GM21515 (cell line): Measurements from ENCODE around the gene CYGB.
"Not testable (repeated sequence)": the region's sequence is repeated elsewhere in the genome, so short reads cannot be mapped to it uniquely, and the experiment has no call there.

ENCODE experiments used
- ATAC-seq: cut with Tn5 transposase; IDR thresholded peaks from one replicate; pipeline ENCODE4 v1.9.1; 2021; ENCODE audit not compliant: unreplicated experiment

The CYGB gene

DNA sequence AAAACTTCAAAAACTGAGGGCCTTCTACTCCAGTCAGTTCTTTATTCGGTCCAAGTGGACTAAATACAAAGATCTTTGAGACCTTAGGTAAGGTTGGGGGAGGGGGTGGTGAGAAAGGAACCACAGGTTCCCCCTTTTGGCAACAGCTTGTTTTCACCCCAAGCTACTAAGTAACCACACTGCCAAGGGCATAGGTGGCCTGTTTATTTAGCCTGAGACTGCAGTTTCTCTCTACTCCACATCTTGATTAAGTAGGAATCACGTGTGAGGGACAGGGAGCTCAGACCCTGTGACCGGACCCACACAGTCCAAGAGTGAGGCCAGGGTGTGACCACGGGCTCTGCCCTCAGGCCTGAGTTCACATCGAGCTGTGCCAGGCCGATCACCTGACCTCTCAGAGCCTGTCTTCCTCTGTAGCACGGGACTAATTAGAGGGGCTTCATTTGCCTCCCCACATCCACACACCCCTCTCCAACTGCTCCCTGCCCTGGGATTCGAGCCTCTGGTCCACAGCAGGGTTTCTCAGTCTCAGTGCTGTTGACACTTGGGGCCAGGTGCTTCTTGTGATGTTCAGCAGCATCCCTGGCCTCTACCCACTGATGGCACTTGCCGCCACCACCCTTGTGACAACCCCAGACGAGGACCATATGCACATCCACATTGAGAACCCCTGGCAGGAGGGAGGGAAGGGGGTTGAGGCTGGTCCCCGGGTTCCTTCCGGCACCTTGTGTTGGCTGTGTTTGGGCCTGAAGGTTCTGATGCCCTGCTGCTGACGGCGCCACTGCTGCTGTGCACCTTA is 30.3 kb upstream of the CYGB start:
- ATAC-seq, result no peak

DNA sequence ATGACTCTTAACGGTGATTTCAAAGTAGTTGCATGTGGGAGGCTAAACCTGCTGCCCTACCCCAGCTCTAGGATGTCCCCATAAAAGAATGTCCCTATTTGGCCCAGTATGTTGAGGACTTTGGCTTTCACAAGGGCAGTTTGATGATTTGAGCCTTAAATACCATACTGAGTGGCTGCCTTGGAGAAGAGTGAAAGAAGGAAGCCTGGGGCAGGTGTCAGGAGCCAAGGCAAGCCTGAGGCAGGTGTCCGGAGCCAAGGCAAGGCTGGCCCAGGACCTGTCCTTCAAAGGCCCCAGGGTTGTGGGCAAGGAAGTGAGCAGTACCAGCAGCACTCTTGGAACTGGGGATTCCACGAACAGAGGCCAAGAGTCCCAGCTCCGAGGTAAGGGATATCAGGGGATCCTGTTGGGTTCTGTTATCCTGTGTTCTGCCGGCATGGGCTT is 29.5 kb upstream of the CYGB start:
- no peak for ATAC-seq

DNA sequence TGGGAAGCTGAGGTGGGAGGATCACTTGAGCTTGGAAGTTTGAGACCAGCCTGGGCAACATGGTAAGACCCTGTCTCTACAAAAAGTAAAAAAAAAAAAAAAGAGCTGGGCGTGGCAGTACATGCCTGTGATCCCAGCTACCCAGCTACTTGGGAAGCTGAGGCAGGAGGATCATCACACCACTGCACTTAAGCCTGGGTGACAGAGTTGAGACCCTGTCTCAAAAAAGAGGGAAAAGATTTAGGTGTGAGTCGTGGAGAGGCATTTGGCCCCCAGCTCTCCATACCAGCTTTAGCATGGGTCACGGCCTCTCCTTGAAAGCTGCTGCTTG is 29.1 kb upstream of the CYGB start:
- ATAC-seq, result no peak

DNA sequence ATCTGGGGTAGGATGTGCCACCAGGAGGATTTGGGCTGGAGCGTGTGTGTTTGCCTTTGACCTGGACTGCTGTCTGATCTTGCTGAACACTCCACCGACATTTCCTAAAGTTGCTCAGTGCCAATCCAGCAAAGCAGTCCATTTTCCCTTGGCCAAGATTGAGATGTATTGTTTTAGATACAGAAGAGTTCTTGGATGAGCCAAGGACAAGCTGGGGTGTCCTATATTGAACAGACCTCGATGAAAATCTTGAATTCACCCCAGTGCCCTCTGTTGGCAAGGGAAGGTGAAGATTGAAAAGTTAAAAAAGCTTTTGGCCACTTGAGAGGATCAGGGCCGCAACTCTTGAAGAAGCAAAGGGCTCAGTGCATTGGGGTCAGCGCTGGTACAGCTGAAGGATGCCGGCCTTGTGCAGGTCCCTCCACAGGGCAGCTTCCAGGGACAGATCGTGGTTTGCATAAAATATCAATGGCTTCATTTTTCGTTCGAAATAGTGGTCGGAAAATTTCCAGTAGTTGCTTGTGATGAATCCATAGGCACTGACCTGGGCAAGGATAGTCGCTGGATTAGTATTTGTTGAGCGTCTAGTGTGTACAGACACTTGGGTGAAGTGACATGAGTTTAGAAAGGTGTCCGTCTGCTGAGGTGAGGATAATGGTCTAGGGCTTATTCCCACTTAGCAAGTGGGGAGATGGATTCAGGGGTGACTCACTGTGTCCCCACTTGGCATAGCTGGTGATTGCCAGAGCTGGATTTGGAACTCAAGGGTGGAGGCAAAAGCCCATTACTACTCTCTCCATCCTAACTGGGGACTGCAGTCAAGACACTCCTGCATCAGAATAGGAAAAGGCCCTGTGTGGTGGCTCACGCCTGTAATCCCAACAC is 28.5 kb upstream of the CYGB start:
- no peak for ATAC-seq

DNA sequence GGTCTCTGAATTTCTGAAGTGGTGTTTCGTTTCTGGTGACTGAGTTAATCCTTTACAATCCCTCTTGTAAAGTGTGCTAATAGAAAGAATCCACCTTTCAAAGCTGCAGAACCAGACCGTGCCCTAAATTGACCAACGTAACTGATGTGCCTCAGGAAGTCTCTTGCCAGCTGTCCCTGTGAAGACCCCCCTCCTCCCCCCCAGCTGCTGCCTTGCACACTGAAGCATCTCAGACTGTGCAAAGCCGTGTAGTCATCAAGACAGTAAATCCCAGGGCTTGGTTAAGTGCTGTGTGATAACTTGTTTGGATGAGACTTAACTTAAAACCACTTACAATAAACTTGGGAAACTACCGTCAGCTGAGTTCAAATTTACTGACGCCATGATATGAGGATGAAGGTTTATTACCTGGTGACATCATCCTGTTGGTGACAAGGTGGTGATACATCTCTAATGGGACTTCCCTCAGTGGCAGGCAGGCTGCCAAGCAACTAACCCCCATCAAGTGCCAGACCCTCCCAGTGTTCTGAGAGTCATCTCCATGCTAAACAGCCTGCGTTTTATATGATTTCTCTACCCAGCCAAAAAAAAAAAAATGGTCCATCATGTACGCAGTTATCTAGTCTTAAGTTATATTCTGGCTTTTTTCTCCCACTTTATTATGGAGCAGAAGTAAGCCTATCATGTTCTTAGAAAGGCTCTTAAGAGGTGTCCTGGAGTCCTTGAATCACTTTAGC is 27.6 kb upstream of the CYGB start:
- not testable (repeated sequence) for ATAC-seq

DNA sequence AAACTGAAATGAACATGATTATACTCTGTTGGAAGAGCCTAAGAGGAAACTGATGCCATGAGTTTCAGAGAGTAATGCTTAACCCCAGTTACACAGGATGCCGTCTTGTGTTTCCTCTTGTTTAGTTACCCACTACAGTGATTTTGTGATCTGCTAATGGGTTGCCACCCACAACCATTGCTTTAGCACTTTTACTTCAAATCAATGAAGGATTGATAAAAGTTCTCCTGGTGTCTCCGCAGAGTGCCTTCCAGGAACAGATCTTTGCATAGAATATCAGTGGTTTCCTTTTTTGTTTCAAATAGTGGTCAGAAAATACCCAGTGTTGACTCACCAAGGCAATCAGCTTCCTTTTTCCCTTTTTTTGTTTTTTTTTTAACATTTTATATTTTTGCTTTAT is 25.9 kb upstream of the CYGB start:
- ATAC-seq, result not testable (repeated sequence)

DNA sequence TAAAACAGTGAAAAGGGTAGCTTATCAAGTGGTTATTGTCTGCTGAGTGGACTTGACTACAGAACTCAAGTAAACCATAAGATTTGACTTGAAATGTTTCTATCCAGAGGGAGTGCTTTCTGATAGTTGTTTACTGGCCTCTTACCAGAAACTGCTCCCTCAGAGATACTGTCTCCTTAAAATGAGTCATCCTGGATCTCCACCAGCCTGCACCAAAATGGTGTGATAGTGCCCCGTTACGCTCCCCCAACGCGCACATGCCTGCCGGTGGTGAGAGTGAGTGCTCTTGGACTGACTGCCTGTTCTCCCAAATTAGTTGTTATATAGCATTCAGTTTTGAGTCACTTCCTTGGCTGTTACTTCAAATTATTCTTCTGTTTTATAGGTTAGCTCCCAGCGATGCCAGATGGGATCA is 25.2 kb upstream of the CYGB start:
- ATAC-seq, result no peak

DNA sequence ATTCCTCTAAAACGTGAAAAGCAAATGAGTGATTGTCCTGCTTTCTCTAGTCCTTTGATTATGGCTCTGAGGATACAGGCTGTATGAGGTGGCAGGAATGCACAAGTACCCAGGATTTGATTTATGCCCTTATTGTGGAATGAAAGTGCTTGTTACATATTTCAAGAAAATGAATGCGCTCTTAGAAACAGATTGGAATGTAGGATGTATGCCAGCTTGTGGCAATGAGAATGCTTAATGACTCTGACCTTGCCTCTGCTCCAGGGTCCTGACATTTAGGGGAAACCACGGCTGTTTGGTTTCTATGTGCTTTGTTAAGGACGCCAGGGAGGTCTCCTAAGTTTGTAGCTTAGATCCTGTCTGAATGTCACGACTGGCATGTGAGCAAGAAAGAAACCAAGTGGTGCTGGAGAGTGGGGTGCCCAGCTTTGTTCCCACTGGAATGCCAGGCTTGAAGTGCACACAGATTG is 24.3 kb upstream of the CYGB start:
- no peak for ATAC-seq

DNA sequence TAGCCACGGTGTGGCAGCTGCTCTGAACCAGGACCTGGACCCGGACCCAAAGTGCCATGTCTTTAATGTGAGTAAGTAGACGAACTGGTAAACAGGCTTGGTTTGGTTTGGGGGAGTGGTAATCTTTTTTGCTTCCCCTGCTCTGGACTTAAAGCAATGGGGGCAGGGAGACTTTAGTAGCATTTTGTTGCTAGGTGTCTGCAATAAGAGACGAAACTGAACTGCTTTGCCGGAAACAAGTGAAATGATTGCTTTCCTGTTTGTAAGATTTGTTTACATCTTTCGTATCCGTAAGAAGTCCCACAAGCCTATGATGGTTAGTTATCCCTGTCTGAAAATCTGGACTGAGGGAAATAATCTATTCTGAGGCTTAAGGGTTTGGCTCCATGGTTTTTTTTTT is 23.8 kb upstream of the CYGB start:
- ATAC-seq, result no peak

DNA sequence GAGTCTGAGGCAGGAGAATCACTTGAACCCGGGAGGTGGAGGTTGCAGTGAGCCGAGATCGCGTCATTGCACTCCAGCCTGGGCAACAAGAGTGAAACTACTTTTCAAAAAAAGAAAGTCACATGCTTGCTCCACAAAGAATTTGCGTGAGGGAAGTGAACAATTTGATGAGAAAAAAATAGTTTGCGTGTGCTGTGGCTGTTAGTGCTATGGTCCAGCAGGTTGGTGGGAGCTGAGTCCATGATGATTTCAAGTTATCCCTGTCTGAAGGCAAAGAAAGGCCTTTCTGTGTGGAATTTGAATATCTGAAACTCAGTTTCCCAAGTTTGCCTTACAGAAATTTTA is 23.3 kb upstream of the CYGB start:
- no peak for ATAC-seq

DNA sequence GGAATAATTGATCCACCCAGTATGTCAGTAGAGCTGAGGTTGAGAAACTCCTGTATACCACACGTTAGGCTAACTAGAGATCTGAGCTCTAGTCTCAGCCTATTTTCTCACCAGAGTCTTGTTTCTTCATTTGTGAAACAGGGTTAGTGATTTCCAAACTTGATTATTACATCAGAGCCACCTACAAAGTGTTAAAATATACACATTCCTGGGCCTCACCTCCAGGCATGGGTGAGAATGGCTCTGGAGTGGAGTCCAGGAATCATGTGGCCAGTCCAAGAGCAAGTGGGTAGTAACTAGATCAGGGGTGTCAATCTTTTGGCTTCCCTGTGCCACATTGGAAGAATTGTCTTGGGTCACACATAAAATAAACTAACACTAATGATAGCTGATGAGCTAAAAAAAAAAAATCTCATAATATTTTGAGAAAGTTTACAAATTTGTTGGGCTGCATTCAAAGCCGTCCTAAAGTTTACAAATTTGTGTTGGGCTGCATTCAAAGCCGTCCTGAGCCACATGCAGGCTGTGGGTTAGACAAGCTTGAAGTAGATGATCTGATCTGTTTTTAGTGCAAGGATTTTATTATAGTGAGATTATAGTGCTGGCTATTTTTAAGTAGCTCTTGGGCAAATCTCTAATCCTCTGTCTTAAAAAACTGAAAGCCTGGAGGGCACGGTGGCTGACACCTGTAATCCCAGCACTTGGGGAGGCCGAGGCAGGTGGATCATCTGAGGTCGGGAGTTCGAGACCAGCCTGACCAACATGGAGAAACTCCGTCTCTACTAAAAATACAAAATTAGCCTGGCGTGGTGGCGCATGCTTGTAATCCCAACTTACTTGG is 22.7 kb upstream of the CYGB start:
- ATAC-seq, result no peak

DNA sequence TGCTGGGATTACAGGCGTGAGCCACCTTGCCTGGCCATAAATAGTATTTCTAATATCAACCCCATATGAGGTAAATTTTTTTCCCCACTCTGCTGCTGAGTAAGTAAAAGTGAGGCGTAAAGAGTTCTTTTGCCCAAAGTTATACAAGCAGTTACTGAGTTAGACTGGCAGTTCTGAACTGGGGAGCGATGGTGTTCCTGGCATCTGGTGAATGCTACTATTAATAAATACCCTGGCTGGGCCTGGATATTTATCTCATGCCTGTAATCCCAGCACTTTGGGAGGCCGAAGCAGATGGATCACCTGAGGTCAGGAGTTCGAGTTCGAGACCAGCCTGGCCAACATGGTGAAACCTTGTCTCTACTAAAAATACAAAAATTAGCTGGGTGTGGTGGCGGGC is 22.0 kb upstream of the CYGB start:
- ATAC-seq, result not testable (repeated sequence)

DNA sequence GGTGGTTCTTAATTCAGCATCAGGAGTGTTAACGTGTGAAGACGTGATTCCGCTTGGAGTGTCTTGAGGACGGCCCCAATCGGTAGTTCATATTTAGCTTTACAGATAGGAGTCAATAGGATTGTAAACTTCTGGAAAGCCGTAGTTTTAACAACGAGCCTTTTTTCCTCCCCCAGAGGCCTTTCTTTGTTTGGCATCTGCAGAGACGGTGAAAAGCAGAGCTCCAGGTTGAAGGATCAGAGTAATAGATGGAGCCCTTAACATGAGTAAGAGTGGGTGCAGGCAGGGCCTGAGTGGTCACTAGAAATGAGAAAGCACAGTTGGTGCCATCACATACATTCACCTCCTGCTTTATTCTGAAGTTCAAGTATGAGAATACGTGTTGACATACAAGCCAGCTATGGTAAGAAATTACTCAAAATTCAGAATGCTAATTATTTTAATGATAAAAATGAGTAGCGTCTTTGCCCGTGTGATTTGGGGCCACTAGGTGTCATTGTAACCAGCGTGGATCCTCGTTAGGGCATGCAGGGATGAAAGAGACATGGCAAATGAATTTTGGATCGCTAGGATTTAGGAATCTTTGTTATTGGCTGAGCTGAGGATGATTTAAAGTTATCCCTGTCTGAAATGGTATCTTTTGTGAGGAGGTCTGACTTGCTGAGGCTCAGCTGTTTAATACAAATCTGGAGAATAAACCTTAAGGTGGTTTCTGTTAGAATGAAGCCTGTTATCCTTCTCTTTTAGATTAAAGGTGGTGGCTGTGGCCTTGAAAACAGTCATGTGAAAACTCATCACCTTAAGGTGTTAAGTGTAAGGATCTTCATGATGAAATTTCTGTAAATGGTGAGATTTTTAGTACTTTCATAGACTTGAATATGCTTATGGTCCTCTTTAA is 20.9 kb upstream of the CYGB start:
- ATAC-seq, result no peak

DNA sequence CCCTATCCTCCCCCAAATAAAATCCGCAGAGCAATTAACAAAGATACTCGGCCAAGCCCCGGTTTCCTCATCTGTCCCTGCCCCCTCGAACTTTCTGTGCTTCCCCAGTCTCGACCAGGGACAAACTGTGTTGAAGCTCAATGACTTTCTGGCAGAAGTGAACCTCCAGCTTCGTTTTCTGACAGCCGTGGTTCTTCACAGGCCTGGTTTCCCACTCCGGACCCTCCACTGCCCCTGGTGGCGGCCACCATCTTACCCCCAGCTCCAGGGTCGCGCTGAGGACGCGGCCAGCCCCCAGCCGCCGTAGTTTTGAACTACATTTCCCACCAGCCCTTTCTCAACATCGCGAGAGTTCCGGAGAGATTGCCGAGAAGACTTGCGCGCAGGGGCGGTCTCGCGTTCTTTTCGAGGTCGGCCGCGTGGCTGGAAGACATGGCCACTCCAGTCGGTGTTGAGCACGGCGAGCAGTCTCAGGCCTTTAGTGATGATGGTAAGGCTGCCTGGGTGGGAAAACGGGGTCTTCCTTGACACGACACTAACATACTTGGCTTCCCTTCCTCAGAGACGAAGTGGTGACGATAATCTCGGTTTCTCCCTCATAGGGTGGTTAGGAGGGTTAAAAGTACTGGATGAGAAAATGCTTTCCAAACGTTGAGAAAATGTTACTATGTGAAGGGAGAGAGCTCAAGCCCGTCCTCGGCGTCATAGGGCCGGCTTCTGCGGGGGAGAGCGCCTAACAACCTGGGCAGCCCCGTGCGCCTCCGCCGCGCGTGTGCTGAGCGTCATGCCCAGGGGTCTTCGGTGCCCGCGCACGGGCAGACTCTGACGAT is 20.1 kb upstream of the CYGB start:
- peak; percentile 82 for ATAC-seq

DNA sequence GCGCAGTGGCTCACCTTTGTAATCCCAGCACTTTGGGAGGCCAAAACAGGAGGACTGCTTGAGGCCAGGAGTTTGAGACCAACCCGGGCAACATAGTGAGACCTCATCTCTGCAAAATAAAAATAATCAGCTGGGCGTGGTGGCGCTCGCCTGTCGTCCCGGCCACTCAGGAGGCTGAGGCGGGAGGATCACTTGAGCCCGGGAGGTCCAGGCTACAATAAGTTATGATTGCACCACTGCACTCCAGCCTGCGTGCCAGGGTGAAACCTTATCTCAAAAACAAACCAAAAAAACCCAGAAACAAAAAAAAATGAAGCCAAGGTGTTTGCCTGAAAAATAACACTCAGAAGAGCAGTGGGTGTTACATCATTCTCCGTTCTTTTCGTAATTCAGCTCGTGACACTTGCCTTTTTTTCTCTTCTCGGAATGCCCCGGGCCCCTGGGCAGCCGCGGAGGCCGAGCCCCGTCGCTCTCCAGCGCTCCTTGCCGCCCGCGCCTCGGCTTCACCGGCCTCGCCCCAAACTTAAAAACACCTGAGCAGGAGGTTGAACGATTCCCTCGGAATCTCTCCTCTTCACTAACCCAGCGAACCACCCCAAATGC is 19.4 kb upstream of the CYGB start:
- peak; percentile 20 for ATAC-seq

DNA sequence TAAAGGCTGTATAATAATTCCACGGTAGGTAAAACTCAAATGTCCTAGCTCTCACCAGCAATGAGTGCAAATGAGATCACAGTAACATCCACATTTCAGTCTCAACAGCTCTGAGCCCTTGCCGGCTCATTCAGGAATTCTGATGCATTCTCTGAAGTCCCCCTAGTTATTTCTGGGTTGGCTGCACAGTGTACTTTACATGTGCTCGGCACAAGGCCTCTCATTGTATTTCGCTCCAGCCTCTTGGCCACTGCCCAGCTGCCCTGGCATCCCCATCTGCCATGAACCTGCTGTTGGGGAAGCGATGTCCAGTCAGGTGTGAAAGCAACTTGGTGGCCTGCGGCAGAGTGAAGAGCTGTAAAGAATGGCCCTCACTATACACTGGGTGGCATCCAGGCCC is 16.6 kb upstream of the CYGB start:
- ATAC-seq, result no peak

DNA sequence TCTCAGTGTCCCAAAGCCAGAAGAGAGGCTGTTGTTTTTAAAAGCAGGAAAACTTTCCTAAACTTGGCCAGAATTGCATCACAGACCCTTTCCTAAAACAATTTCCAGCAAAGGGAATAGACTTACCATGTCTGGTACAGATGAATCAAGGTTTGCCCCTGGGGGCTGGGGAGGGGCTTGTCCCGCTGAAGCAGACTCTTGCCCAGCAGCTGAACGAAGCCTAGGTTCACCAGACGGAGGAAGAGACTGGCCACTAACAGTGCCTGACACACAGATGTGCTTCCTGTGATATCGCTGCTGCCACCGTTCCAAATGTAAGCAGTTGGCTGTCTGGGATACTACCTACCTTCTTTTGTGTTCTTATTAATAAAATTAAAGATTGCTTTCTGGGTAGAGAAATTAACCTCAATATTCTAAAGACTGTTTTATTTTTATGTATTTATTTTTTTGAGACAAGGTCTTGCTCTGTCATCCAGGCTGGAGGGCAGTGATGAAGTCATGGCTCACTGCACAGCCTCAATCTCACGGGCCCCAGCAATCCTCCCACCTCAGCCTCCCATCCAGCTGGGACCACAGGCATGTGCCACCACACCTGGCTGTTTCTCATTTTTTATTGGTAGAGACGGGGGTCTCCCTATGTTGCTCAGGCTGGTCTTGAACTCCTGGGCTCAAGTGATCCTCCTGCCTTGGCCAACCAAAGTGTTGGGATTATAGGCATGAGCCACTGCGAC is 15.8 kb upstream of the CYGB start:
- ATAC-seq, result no peak

DNA sequence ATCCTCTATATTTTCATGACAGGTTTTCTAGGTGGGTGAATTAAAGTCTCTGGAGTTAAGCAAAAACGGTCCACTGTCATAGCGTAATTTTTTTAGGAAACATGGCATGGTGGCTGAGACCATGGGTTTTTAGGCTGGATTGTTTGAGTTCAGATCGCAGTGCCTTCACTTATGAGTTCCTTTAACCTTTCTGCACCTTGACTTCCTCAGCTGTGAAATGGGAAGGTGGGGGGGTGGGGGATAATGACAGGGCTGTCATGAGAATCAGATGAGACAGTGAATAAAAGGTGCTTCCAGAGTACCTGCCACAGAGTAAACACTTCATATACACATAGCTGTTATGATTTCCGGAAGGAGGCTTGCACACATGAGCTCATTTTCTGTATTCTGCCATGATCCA is 14.2 kb upstream of the CYGB start:
- no peak for ATAC-seq
